GM19324 (cell line): ENCODE results near the gene SLC44A5.
"Not testable (repeated sequence)": the region's sequence is repeated elsewhere in the genome, so short reads cannot be mapped to it uniquely, and the experiment has no call there.

Source experiments
- ATAC-seq: cut with Tn5 transposase; IDR thresholded peaks from one replicate; pipeline ENCODE4 v1.9.1; 2021; ENCODE audit warnings: mild to moderate bottlenecking, moderate library complexity; ENCODE audit not compliant: unreplicated experiment, low FRiP score

SLC44A5 gene

GRCh38 chr1:75394386-75395139 lies 216.4 kb downstream of the SLC44A5 start:
- ATAC-seq, result no peak

- ATAC-seq, result peak; percentile 91
Observed at GRCh38 chr1:75392278-75392677, 218.6 kb downstream of the SLC44A5 start.

- not testable (repeated sequence) for ATAC-seq
Observed at GRCh38 chr1:75375476-75376447, 235.2 kb downstream of the SLC44A5 start.

GRCh38 chr1:75373542-75374159 lies 237.3 kb downstream of the SLC44A5 start:
- ATAC-seq, result no peak

GRCh38 chr1:75366595-75366994 lies 244.3 kb downstream of the SLC44A5 start:
- ATAC-seq, result no peak

- no peak for ATAC-seq
Observed at GRCh38 chr1:75361260-75361659, 249.7 kb downstream of the SLC44A5 start.

- ATAC-seq, result not testable (repeated sequence)
Observed at GRCh38 chr1:75354267-75354666, 256.6 kb downstream of the SLC44A5 start.

- ATAC-seq, result no peak
Observed at GRCh38 chr1:75353051-75353450, 257.9 kb downstream of the SLC44A5 start.

- ATAC-seq, result no peak
Observed at GRCh38 chr1:75345538-75346292, 265.2 kb downstream of the SLC44A5 start.

- ATAC-seq, result no peak
Observed at GRCh38 chr1:75342786-75343185, 268.1 kb downstream of the SLC44A5 start.

- ATAC-seq, result peak; percentile 64
Observed at GRCh38 chr1:75341537-75341936, 269.4 kb downstream of the SLC44A5 start.

GRCh38 chr1:75338616-75339483 lies 272.1 kb downstream of the SLC44A5 start:
- ATAC-seq, result peak; percentile 87

GRCh38 chr1:75334876-75335389 lies 276.0 kb downstream of the SLC44A5 start:
- ATAC-seq, result no peak

- no peak for ATAC-seq
Observed at GRCh38 chr1:75330624-75331023, 280.3 kb downstream of the SLC44A5 start.

- ATAC-seq, result no peak
Observed at GRCh38 chr1:75328691-75329090, 282.2 kb downstream of the SLC44A5 start.

GRCh38 chr1:75327395-75327794 lies 283.5 kb downstream of the SLC44A5 start:
- ATAC-seq, result no peak

GRCh38 chr1:75317976-75318375 lies 292.9 kb downstream of the SLC44A5 start:
- no peak for ATAC-seq

GRCh38 chr1:75316230-75316629 lies 294.7 kb downstream of the SLC44A5 start:
- no peak for ATAC-seq

- ATAC-seq, result no peak
Observed at GRCh38 chr1:75312620-75313019, 298.3 kb downstream of the SLC44A5 start.
